NCI-H526 (cell line): ENCODE results near the gene DPP7.

ENCODE experiments used
- DNase-seq, 2 experiments: peaks; one replicate each; lab custom pipeline; 2025; lab: John Stamatoyannopoulos, UW

DPP7 gene

GRCh38 chr9:137114613-137115393, at the start of gene DPP7:
Gene DPP7 (minus strand): TSS chr9:137114733. CDS start chr9:137114713, 20 bp downstream.
- peak in 1 of 2 experiments; percentile 59 for DNase-seq

GRCh38 chr9:137163805-137164204, 49.3 kb upstream of the DPP7 start:
- DNase-seq, result no peak

DNA sequence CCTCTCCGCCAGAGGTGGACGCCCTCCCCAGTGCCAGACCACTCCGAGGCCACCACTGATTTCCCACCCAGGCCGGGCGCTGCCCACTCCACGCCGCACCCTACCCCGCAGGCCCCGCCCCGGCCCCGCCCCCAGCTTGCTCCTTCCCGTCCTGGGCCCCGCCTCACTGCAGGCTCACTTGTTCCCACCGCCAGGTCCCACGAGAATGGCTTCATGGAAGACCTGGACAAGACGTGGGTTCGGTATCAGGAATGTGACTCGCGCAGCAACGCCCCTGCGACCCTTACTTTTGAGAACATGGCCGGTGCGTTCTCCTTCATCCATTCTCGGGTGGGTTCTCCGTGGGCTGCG, 48.8 kb upstream of the DPP7 start:
- DNase-seq, result peak in 1 of 2 experiments; percentile 53

- peak in 1 of 2 experiments; percentile 62 for DNase-seq
Measured at GRCh38 chr9:137162505-137163364, 48.2 kb upstream of the DPP7 start.

DNA sequence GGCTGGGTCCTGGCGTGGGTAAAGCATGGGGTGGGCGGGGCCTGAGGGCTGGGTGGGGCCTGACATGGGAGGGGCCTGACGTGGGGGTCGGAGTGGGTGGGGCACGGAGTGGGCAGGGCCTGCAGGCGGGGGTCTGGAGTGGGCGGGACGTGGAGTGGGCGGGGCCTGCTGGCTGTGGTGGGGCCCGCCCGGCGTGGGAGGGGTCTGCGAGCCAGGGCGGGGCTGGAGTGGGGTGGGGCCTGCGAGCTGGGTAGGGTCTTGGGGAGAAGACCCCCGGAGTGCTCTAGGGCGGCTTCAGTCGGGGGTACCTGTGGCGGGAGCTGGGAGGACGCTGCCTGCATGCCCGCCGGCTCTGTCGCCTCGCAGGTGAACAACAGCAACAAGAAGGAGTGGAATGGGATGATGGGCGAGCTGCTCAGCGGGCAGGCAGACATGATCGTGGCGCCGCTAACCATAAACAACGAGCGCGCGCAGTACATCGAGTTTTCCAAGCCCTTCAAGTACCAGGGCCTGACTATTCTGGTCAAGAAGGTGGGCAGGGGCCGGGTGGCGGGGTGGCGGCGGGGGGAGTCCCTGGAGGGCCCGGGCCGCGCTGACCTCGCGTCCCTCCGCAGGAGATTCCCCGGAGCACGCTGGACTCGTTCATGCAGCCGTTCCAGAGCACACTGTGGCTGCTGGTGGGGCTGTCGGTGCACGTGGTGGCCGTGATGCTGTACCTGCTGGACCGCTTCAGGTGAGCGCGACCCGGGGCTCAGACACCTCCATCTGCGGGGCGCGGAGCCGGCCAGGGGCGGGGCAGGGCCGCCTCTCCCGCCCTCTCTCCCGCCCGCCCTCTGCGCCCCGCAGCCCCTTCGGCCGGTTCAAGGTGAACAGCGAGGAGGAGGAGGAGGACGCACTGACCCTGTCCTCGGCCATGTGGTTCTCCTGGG, 47.3 kb upstream of the DPP7 start:
- DNase-seq, result peak; percentile 17 to 54

GRCh38 chr9:137160716-137161557, 46.4 kb upstream of the DPP7 start:
- peak; percentile 54 to 82 for DNase-seq

- DNase-seq, result no peak
Measured at GRCh38 chr9:137160054-137160425, 45.5 kb upstream of the DPP7 start.

- no peak for DNase-seq
Measured at GRCh38 chr9:137159105-137160053, 44.8 kb upstream of the DPP7 start.

DNA sequence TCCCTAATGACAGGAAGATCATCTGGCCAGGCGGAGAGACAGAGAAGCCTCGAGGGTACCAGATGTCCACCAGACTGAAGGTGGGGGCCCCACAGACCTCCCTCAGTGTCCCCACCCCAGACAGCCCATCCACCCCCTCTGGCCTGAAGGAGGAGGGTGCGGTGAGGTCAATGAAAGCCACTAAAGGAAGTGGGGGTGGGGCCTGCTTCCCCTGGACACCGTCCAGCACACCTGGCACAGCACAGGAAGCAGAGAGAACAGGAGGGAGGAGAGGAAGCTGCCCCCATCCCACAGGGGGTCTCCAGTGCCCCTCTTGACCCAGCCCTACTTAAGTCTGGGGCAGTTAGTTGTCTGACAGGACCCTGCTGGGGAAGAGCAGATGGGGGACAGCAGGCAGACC, 44.1 kb upstream of the DPP7 start:
- no peak for DNase-seq

- DNase-seq, result no peak
Measured at GRCh38 chr9:137157618-137158415, 43.3 kb upstream of the DPP7 start.

- peak in 1 of 2 experiments; percentile 53 for DNase-seq
Measured at GRCh38 chr9:137156567-137157375, 42.2 kb upstream of the DPP7 start.

DNA sequence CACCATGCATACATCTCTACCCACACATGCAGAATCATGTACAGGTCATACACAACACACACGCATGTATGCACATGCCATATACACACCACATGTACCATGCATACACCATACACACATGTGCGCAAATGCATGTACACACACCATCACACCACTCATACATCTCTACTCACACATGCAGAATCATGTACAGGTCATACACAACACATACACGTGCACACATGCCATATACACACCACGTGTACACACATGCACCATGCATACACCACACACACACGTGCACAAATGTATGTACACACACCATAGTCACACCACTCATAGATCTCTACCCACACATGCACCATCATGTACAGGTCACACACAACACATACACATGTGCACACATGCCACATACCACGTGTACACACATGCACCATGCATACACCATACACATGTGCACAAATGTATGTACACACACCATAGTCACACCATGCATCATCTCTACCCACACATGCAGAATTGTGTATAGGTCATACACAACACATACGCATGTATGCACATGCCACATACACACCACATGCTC, 38.4 kb upstream of the DPP7 start:
- no peak for DNase-seq

DNA sequence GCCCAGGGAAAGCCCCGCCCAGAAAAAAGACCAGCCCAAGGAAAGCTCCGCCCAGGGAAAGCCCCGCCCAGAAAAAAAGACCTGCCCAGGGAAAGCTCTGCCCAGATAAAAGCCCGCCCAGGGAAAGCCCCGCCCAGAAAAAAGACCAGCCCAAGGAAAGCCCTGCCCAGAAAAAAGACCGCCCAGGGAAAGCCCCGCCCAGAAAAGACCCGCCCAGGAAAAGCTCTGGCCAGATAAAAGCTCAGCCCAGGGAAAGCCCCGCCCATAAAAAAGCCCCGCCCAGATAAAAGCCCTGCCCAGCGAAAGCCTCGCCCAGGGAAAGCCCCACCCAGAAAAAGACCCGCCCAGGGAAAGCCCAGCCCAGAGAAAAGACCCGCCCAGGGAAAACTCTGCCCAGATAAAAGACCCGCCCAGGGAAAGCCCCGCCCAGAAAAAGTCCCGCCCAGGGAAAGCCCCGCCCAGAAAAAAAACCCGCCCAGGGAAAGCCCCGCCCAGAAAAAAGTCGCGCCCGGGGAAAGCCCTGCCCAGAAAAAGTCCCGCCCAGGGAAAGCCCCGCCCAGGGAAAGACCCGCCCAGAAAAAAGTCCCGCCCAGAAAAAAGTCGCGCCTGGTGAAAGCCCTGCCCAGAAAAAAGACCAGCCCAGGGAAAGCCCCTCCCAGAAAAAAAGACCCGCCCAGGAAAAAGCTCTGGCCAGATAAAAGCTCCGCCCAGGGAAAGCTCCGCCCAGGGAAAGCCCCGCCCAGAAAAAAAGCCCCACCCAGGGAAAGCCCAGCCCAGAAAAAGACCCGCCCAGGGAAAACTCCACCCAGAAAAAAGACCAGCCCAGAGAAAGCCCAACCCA, 36.3 kb upstream of the DPP7 start:
- DNase-seq, result peak; percentile 88 to 97

DNA sequence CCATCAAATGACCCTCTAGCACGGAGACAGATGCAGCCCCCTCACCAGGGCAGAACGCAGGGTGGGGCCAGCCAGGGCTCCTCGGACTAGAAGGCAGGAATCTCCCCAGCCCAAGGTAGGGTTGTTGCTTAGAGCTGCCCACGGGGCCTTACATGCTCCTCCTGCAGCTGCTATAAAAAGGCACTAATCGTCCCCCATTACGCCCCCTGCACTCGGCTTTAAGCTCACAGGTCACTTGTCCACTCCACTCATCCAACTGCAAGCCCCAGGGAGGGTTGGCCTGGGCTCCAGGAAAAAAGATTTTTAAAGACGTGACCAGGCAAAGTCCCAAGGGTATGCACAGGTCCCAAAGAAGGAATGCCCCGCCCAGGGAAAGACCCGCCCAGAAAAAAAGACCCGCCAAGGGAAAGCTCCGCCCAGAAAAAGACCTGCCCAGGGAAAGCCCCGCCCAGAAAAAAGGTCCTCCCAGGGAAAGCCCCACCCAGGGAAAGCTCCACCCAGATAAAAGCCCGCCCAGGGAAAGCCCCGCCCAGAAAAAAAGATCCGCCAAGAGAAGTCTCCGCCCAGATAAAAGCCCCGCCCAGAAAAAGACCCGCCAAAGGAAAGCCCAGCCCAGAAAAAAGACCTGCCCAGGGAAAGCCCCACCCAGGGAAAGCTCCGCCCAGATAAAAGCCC, 35.5 kb upstream of the DPP7 start:
- peak; percentile 65 to 97 for DNase-seq

DNA sequence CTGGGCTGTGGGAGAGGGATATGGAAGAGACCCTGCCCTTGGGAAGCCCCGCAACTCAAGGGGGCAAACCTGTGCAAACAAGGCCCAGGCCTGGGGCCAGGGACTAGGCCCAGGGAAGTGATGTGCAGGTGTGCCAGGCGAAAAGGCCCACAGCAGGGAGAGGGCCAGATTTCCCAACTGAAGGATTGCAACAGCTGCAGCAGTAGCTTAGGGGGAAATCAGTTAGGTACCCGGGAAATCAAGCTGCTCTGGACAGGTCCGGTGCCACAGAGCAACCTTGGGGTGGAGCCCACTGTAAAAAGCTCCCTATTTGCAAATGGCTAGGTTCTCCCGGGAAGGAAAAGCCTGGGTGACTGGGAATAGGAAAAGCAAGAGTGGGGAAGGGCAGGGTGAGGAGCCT, 34.8 kb upstream of the DPP7 start:
- DNase-seq, result no peak

- no peak for DNase-seq
Measured at GRCh38 chr9:137148661-137149060, 34.1 kb upstream of the DPP7 start.
